ENCODE data around the gene MAGOH. TPM values are rescaled to one million over a fixed set of nuclear protein-coding genes. Genes with fewer than 3 reads are reported as not detected.
"Not testable (repeated sequence)": the region's sequence is repeated elsewhere in the genome, so short reads cannot be mapped to it uniquely, and the experiment has no call there.

The MAGOH gene
- total and polyA plus RNA-seq, 10 donors = 26.5 to 105 (median 36.2) TPM

DNA sequence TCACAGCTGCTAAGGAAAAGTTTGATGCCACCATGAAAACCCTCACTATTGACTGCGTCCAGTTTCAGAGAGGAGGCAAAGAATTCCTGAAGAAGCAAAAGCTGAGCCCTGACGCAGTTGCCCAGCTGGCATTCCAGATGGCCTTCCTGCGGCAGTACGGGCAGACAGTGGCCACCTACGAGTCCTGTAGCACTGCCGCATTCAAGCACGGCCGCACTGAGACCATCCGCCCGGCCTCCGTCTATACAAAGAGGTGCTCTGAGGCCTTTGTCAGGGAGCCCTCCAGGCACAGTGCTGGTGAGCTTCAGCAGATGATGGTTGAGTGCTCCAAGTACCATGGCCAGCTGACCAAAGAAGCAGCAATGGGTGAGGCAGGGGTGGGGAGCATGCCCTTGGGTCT is 27.4 kb downstream of the MAGOH start:
- H3K27me3 ChIP-seq (replicated peaks in 1 of 7) = no peaks in the 10 kb centered on the region
- peaks cover 2 to 20% (median 14%) of the 10 kb centered on the region in 8 donors for H3K9me3 ChIP-seq
- H3K36me3 ChIP-seq = peaks cover 14 to 100% (median 94%) of the 10 kb centered on the region in 6 donors
- DNase-seq = no peak
- no peak for TF ChIP-seq POLR2A (IDR thresholded peaks at IDR 0.05)
- peak in 1 of 3 donors; percentile 51 for TF ChIP-seq POLR2AphosphoS5 (IDR thresholded peaks at IDR 0.05)
- H3K27ac ChIP-seq = no peak overlapping the region
- peaks cover 0 to 2% (median 0%) of the 10 kb centered on the region in 6 donors for H3K4me1 ChIP-seq
- no peak overlapping the region for H3K4me3 ChIP-seq
- 94 to 99% (median 98%) methylated on average over 11 of the region's 11 CpGs for WGBS, 5 donors
- intact Hi-C loops (cut with DNase I; ENCODE audit: low total_unique reads) = no loop called here

DNA sequence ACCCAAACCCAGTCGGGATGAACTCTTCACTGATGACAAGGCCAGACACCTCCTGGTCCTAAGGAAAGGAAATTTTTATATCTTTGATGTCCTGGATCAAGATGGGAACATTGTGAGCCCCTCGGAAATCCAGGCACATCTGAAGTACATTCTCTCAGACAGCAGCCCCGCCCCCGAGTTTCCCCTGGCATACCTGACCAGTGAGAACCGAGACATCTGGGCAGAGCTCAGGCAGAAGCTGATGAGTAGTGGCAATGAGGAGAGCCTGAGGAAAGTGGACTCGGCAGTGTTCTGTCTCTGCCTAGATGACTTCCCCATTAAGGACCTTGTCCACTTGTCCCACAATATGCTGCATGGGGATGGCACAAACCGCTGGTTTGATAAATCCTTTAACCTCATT is 28.0 kb downstream of the MAGOH start:
- Histone ChIP-seq H3K4me1 (no peaks in the 10 kb centered on the region), H3K27me3 (replicated peaks in 1 of 7) (no peaks in the 10 kb centered on the region), H3K4me3 (no peak overlapping the region), H3K27ac (no peak overlapping the region), H3K9me3 (peaks cover 6 to 26% (median 20%) of the 10 kb centered on the region in 8 donors), H3K36me3 (peaks cover 17 to 100% (median 98%) of the 10 kb centered on the region in 6 donors)
- TF ChIP-seq POLR2A (IDR thresholded peaks at IDR 0.05) = no peak
- no peak for TF ChIP-seq POLR2AphosphoS5 (IDR thresholded peaks at IDR 0.05)
- TF ChIP-seq, protein P1, sequence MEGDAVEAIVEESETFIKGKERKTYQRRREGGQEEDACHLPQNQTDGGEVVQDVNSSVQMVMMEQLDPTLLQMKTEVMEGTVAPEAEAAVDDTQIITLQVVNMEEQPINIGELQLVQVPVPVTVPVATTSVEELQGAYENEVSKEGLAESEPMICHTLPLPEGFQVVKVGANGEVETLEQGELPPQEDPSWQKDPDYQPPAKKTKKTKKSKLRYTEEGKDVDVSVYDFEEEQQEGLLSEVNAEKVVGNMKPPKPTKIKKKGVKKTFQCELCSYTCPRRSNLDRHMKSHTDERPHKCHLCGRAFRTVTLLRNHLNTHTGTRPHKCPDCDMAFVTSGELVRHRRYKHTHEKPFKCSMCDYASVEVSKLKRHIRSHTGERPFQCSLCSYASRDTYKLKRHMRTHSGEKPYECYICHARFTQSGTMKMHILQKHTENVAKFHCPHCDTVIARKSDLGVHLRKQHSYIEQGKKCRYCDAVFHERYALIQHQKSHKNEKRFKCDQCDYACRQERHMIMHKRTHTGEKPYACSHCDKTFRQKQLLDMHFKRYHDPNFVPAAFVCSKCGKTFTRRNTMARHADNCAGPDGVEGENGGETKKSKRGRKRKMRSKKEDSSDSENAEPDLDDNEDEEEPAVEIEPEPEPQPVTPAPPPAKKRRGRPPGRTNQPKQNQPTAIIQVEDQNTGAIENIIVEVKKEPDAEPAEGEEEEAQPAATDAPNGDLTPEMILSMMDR (IDR thresholded peaks at IDR 0.05 in 8 of 11, conservative IDR thresholded peaks at IDR 0.05 in 3 of 11) = no peak
- no peak for DNase-seq
- 94 to 97% (median 94%) methylated on average over 6 to 7 of the region's 7 CpGs for WGBS, 5 donors
- intact Hi-C loops (cut with DNase I; ENCODE audit: low total_unique reads) = no loop called here

DNA sequence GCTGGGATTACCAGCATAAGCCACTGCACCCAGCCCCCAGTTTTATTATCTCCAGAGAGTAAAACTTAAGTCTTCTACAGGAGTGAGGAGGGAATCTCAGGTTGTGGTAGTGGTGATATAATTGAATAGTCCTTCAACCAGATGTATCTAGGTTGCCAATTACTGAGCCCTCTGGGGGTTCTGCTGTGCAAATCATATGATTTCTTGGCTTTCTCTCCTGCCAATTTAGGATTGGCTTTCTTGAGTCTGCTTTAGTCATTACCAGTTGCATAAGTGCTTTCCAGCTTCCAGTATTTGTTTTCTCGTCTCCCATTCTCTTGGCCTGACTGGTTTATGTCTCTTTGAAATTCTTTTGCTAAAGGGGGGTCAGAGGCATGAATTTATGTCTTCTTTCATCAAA is 30.6 kb downstream of the MAGOH start:
- Histone ChIP-seq H3K27me3 (replicated peaks in 1 of 7) (no peaks in the 10 kb centered on the region), H3K27ac (no peak overlapping the region), H3K4me1 (no peaks in the 10 kb centered on the region), H3K9me3 (peaks cover 6 to 34% (median 25%) of the 10 kb centered on the region in 8 donors), H3K36me3 (peaks cover 11 to 100% (median 99%) of the 10 kb centered on the region in 6 donors), H3K4me3 (no peak overlapping the region)
- intact Hi-C loops (cut with DNase I; ENCODE audit: low total_unique reads) = no loop called here
- no peak for DNase-seq
- 91 to 96% (median 93%) methylated on average over 1 of the region's 1 CpG for WGBS, 5 donors
- TF ChIP-seq, protein P1 (IDR thresholded peaks at IDR 0.05 in 8 of 11, conservative IDR thresholded peaks at IDR 0.05 in 3 of 11) = no peak
- TF ChIP-seq POLR2A (IDR thresholded peaks at IDR 0.05) (no peak), POLR2AphosphoS5 (IDR thresholded peaks at IDR 0.05) (no peak)

DNA sequence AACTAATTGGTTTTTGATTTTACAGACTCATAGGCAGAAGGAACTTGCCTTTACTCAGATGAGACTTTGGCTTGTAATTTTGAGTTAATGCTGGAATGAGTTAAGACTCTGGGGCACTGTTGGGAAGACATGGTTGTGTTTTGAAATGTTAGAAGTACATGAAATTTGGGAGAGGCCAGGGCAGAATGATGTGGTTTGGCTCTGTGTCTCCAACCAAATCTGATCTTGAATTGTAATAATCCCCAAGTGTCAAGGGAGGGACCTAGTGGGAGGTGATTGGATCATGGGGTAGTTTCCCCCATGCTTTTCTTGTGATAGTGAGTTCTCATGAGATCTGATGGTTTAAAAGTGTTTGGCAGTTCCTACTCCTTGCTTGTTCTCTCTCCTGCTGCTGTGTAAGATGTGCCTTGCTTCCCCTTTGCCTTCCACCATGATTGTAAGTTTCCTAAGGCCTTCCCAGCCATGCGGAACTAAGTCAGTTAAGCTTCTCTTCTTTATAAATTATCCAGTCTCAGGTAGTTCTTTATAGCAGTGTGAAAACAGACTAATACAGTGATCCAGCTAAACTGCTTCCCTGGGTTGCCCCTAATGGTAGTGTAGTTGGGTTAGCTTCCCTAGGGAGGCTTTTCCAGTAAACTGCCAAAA is 31.5 kb downstream of the MAGOH start:
- no peak overlapping the region for H3K27ac ChIP-seq
- H3K9me3 ChIP-seq = peaks cover 6 to 34% (median 25%) of the 10 kb centered on the region in 8 donors
- TF ChIP-seq POLR2A (IDR thresholded peaks at IDR 0.05) = no peak
- TF ChIP-seq, protein P1 (IDR thresholded peaks at IDR 0.05 in 8 of 11, conservative IDR thresholded peaks at IDR 0.05 in 3 of 11) = no peak
- no peak for TF ChIP-seq POLR2AphosphoS5 (IDR thresholded peaks at IDR 0.05)
- no peaks in the 10 kb centered on the region for H3K4me1 ChIP-seq
- H3K36me3 ChIP-seq = peaks cover 11 to 100% (median 98%) of the 10 kb centered on the region in 6 donors
- DNase-seq = no peak
- 32 to 100% (median 98%) methylated on average over 1 of the region's 1 CpG for WGBS, 5 donors
- no peaks in the 10 kb centered on the region for H3K27me3 ChIP-seq (replicated peaks in 1 of 7)
- intact Hi-C loops (cut with DNase I; ENCODE audit: low total_unique reads) = no loop called here
- no peak overlapping the region for H3K4me3 ChIP-seq

DNA sequence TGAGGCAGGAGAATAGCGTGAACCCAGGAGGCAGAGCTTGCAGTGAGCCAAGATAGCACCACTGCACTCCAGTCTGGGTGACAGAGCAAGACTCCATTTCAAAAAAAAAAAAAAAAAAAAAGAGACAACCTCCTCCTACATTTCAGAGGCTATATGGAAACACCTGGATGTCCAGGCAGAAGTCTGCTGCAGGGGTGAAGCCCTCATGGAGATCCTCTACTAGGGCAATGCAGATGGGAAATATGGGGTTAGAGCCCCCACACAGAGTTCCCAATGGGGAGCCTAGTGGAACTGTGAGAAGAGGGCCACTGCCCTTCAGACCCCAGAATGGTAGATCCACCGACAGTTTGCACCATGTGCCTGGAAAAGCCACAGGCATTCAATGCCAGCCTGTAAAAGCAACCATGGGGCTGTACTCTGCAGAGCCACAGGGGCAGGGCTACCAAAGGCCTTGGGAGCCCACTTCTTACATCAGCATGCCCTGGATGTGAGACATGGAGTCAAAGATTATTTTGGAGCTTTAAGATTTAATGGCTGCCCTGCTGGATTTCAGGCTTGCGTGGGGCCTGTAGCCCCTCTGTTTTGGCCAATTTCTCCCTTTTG is 32.1 kb downstream of the MAGOH start:
- H3K27ac ChIP-seq; intact Hi-C loops (cut with DNase I; ENCODE audit: low total_unique reads); H3K4me1 ChIP-seq; H3K27me3 ChIP-seq (replicated peaks in 1 of 7); H3K4me3 ChIP-seq; DNase-seq: not testable (repeated sequence)
- Histone ChIP-seq H3K9me3 (peaks cover 6 to 34% (median 25%) of the 10 kb centered on the region in 8 donors), H3K36me3 (peaks cover 15 to 100% (median 95%) of the 10 kb centered on the region in 6 donors)
- 95 to 100% (median 97%) methylated on average over 3 of the region's 3 CpGs for WGBS, 5 donors

DNA sequence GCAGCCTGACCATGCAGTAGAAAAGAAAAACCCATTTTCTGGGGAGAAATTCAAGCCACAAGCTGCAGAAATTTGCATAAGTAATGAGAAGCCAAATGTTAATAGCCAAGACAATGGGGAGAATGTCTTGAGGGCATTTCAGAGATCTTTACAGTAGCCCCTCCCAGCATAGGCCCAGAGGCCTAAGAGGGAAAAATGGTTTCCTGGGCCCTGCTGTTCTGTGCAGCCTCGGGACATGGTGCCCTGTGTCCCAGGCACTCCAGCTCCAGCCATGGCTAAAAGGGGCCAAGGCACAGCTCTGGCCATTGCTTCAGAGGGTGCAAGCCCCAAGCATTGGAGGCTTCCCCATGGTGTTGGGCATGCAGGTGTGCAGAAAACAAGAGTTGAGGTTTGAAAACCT is 32.8 kb downstream of the MAGOH start:
- intact Hi-C loops (cut with DNase I; ENCODE audit: low total_unique reads); DNase-seq; H3K27me3 ChIP-seq (replicated peaks in 1 of 7); H3K4me3 ChIP-seq; H3K4me1 ChIP-seq; H3K27ac ChIP-seq: not testable (repeated sequence)
- peaks cover 15 to 100% (median 95%) of the 10 kb centered on the region in 6 donors for H3K36me3 ChIP-seq
- 88 to 100% (median 96%) methylated on average over 1 of the region's 1 CpG for WGBS, 5 donors
- H3K9me3 ChIP-seq = peaks cover 6 to 34% (median 25%) of the 10 kb centered on the region in 8 donors

Measured in spleen (tissue), 11 donors.